ENCODE results near the gene KRTAP10-2.

KRTAP10-2 gene

GRCh38 chr21:44550807-44551206, 498 bp downstream of the KRTAP10-2 start:
- no peak for TF ChIP-seq RAD21 (IDR thresholded peaks at IDR 0.05; ENCODE audit: low read depth)
- TF ChIP-seq, protein P1, sequence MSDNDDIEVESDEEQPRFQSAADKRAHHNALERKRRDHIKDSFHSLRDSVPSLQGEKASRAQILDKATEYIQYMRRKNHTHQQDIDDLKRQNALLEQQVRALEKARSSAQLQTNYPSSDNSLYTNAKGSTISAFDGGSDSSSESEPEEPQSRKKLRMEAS (IDR thresholded peaks at IDR 0.05), result no peak
- TF ChIP-seq CEBPB (IDR thresholded peaks at IDR 0.05), result no peak
- no peak for TF ChIP-seq EP300 (IDR thresholded peaks at IDR 0.05; ENCODE audit: borderline replicate concordance)
- no peak for TF ChIP-seq ZBTB7A (IDR thresholded peaks at IDR 0.05; ENCODE audit: low read depth)
- TF ChIP-seq TAF1 (IDR thresholded peaks at IDR 0.05; ENCODE audit: low read depth), result no peak
- no peak for TF ChIP-seq CREB1 (IDR thresholded peaks at IDR 0.05; ENCODE audit: low read depth)
- TF ChIP-seq FOXM1 (IDR thresholded peaks at IDR 0.05; ENCODE audit: borderline replicate concordance, low read depth), result no peak
- TF ChIP-seq, protein P2, sequence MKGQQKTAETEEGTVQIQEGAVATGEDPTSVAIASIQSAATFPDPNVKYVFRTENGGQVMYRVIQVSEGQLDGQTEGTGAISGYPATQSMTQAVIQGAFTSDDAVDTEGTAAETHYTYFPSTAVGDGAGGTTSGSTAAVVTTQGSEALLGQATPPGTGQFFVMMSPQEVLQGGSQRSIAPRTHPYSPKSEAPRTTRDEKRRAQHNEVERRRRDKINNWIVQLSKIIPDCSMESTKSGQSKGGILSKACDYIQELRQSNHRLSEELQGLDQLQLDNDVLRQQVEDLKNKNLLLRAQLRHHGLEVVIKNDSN (IDR thresholded peaks at IDR 0.05), result no peak
- no peak for TF ChIP-seq REST (IDR thresholded peaks at IDR 0.05; ENCODE audit: low read depth)
- TF ChIP-seq YY1 (IDR thresholded peaks at IDR 0.05; ENCODE audit: low read depth), result no peak
- no peak for TF ChIP-seq EGR1 (IDR thresholded peaks at IDR 0.05)
- TF ChIP-seq NFIC (IDR thresholded peaks at IDR 0.05), result no peak
- no peak for TF ChIP-seq TCF12 (IDR thresholded peaks at IDR 0.05; ENCODE audit: low read depth)
- TF ChIP-seq TEAD4 (IDR thresholded peaks at IDR 0.05), result no peak

GRCh38 chr21:44549525-44550211, 1.6 kb downstream of the KRTAP10-2 start:
- TF ChIP-seq EP300 (IDR thresholded peaks at IDR 0.05; ENCODE audit: borderline replicate concordance), result no peak
- no peak for TF ChIP-seq EGR1 (IDR thresholded peaks at IDR 0.05)
- TF ChIP-seq YY1 (IDR thresholded peaks at IDR 0.05; ENCODE audit: low read depth), result no peak
- TF ChIP-seq TEAD4 (IDR thresholded peaks at IDR 0.05), result no peak
- TF ChIP-seq RAD21 (IDR thresholded peaks at IDR 0.05; ENCODE audit: low read depth), result no peak
- no peak for TF ChIP-seq CREB1 (IDR thresholded peaks at IDR 0.05; ENCODE audit: low read depth)
- TF ChIP-seq, protein P1 (IDR thresholded peaks at IDR 0.05), result no peak
- no peak for TF ChIP-seq CEBPB (IDR thresholded peaks at IDR 0.05)
- TF ChIP-seq ZBTB7A (IDR thresholded peaks at IDR 0.05; ENCODE audit: low read depth), result no peak
- no peak for TF ChIP-seq TCF12 (IDR thresholded peaks at IDR 0.05; ENCODE audit: low read depth)
- TF ChIP-seq, protein P2 (IDR thresholded peaks at IDR 0.05), result no peak
- no peak for TF ChIP-seq TAF1 (IDR thresholded peaks at IDR 0.05; ENCODE audit: low read depth)
- TF ChIP-seq NFIC (IDR thresholded peaks at IDR 0.05), result no peak
- TF ChIP-seq REST (IDR thresholded peaks at IDR 0.05; ENCODE audit: low read depth), result no peak
- TF ChIP-seq FOXM1 (IDR thresholded peaks at IDR 0.05; ENCODE audit: borderline replicate concordance, low read depth), result no peak

GRCh38 chr21:44548922-44549321, 2.4 kb downstream of the KRTAP10-2 start:
- TF ChIP-seq ZBTB7A (IDR thresholded peaks at IDR 0.05; ENCODE audit: low read depth) (no peak), EP300 (IDR thresholded peaks at IDR 0.05; ENCODE audit: borderline replicate concordance) (no peak), YY1 (IDR thresholded peaks at IDR 0.05; ENCODE audit: low read depth) (no peak), NFIC (IDR thresholded peaks at IDR 0.05) (no peak), RAD21 (IDR thresholded peaks at IDR 0.05; ENCODE audit: low read depth) (no peak), CREB1 (IDR thresholded peaks at IDR 0.05; ENCODE audit: low read depth) (no peak), TEAD4 (IDR thresholded peaks at IDR 0.05) (no peak), FOXM1 (IDR thresholded peaks at IDR 0.05; ENCODE audit: borderline replicate concordance, low read depth) (no peak), CEBPB (IDR thresholded peaks at IDR 0.05) (no peak), REST (IDR thresholded peaks at IDR 0.05; ENCODE audit: low read depth) (no peak), EGR1 (IDR thresholded peaks at IDR 0.05) (no peak)
- TF ChIP-seq, protein P2 (IDR thresholded peaks at IDR 0.05), result no peak
- TF ChIP-seq, protein P1 (IDR thresholded peaks at IDR 0.05), result no peak

Measured in Ishikawa (cell line).